ENCODE results near the gene SUPT6H. TPM values are rescaled to one million over a fixed set of nuclear protein-coding genes. Genes with fewer than 3 reads are reported as not detected.

The SUPT6H gene
- total and polyA plus RNA-seq, 2 of the 8 experiments (the other 6 are each of a cell fraction or from before 2014, with no cell fraction given), result 32.0 to 59.9 TPM

- no peak for TF ChIP-seq CHD7 (IDR thresholded peaks at IDR 0.05; ENCODE audit: insufficient replicate concordance, low read length)
Measured at GRCh38 chr17:28635506-28635905, 26.5 kb upstream of the SUPT6H start (continued).

Measured in H1 (cell line).